GM12878 (cell line): ENCODE results near the gene ATF4. TPM values are rescaled to one million over a fixed set of nuclear protein-coding genes. Genes with fewer than 3 reads are reported as not detected.

Experiments used
- ATAC-seq: fragments of 200-7000 bp; cut with Tn5 transposase; 3 replicates; pipeline ENCODE4 v1.9.1; 2020; ENCODE audit warnings: mild to moderate bottlenecking, moderate library complexity
- BruUV-seq: library from RNA; stranded (reverse); fragments of 400-500 nt; replicated peaks from 2 replicates; lab custom pipeline; 2021; lab: Mats Ljungman, UMichigan
- CTCF ChIA-PET: fragments of 300-600 bp; sonication (Branson Sonifier 250); formaldehyde crosslinking; extraction: SDS; loops from one replicate; lab custom pipeline; 2021; ENCODE audit warnings: inconsistent platforms; lab: Yijun Ruan, JAX
- POLR2A ChIA-PET: fragments of 350-600 bp; formaldehyde crosslinking; extraction: SDS; loops from one replicate; lab custom pipeline; 2021; ENCODE audit warnings: inconsistent platforms; lab: Charles Lee
- RAD21 ChIA-PET: fragments of 300-600 bp; sonication (Branson Sonifier 250); formaldehyde crosslinking; loops from one replicate; lab custom pipeline; 2023; ENCODE audit warnings: antibody characterized with exemption; ENCODE audit not compliant: unreplicated experiment; lab: Charles Lee
- SMC1A ChIA-PET: fragments of 300-600 bp; sonication (Branson Sonifier 250); formaldehyde crosslinking; loops from one replicate; lab custom pipeline; 2023; ENCODE audit not compliant: unreplicated experiment, uncharacterized antibody; lab: Charles Lee
- DNase-seq: peaks from one replicate; pipeline ENCODE4 v3.0.0-alpha.2; 2011; ENCODE audit warnings: low read depth, low spot score
- FAIRE-seq: peaks from 3 replicates; lab custom pipeline; 2011; peaks lifted over from hg19 to GRCh38; lab: Jason Lieb, UNC
- H2AFZ ChIP-seq: 2 replicates; pipeline ENCODE4 v1.6.0; 2011; ENCODE audit warnings: low read depth, low read length, control low read depth; ENCODE audit not compliant: control insufficient read depth
- H3K27ac ChIP-seq: 2 replicates; pipeline ENCODE4 v1.5.1; 2011; ENCODE audit warnings: control low read depth; ENCODE audit not compliant: control insufficient read depth, insufficient read depth
- H3K27me3 ChIP-seq, 2 experiments: replicated peaks in 1 of 2; 2 replicates each; pipeline versions ENCODE4 v1.6.0 to v1.6.1; 2011; ENCODE audit warnings: low read length in 1 of 2; ENCODE audit not compliant: control insufficient read depth in 2 of 2, insufficient read depth in 2 of 2
- H3K36me3 ChIP-seq, 2 experiments: 2 replicates each; pipeline ENCODE4 v1.5.1; 2011; ENCODE audit warnings: low read length in 1 of 2; ENCODE audit not compliant: control insufficient read depth in 2 of 2, insufficient read depth in 2 of 2
- H3K4me1 ChIP-seq: 2 replicates; pipeline ENCODE4 v1.6.1; 2011; ENCODE audit warnings: mild to moderate bottlenecking, low read length, moderate library complexity, mixed read lengths; ENCODE audit not compliant: control insufficient read depth, insufficient read depth
- H3K4me2 ChIP-seq: 2 replicates; pipeline ENCODE4 v1.6.0; 2011; ENCODE audit warnings: control low read depth; ENCODE audit not compliant: control insufficient read depth, insufficient read depth
- H3K4me3 ChIP-seq: fragments of 200-600 bp; sonication (generic); 2 replicates; pipeline ENCODE4 v1.5.1; 2016
- H3K79me2 ChIP-seq: 2 replicates; pipeline ENCODE4 v1.6.0; 2011; ENCODE audit warnings: low read length; ENCODE audit not compliant: control insufficient read depth, insufficient read depth
- H3K9ac ChIP-seq: 2 replicates; pipeline ENCODE4 v1.8.0; 2011; ENCODE audit warnings: low read length, control low read depth, mixed read lengths; ENCODE audit not compliant: control insufficient read depth, insufficient read depth
- H3K9me3 ChIP-seq: replicated peaks from 3 replicates; pipeline ENCODE4 v1.5.1; 2011; ENCODE audit warnings: mild to moderate bottlenecking, low read length; ENCODE audit not compliant: control insufficient read depth, insufficient read depth
- H4K20me1 ChIP-seq: 2 replicates; pipeline ENCODE4 v1.6.0; 2011; ENCODE audit not compliant: control insufficient read depth, insufficient read depth
- BCL3 ChIP-seq: IDR thresholded peaks from 2 replicates; pipeline ENCODE4 v1.6.1; 2011; ENCODE audit warnings: borderline replicate concordance, low read depth, mild to moderate bottlenecking, moderate library complexity, low read length; ENCODE audit not compliant: insufficient read depth, poor library complexity, severe bottlenecking
- CTCF ChIP-seq, 3 experiments: IDR thresholded peaks in 2 of 3; conservative IDR thresholded peaks in 1 of 3; 2 replicates each; pipeline ENCODE4 v1.5.1; 2011; ENCODE audit warnings: low read depth in 3 of 3, low read length in 3 of 3, mild to moderate bottlenecking in 3 of 3, control low read depth in 2 of 3, moderate library complexity in 2 of 3, inconsistent platforms in 1 of 3, mixed read lengths in 1 of 3; ENCODE audit not compliant: control insufficient read depth in 2 of 3, insufficient read depth in 1 of 3; ENCODE audit errors: extremely low read depth in 1 of 3
- IKZF1 ChIP-seq: fragments of 450-650 bp; conservative IDR thresholded peaks from 2 replicates; pipeline ENCODE4 v1.6.1; 2017; ENCODE audit warnings: antibody characterized with exemption, mild to moderate bottlenecking
- RELA ChIP-seq: fragments of 450-650 bp; IDR thresholded peaks from 2 replicates; pipeline ENCODE4 v1.8.0; 2014; ENCODE audit warnings: borderline replicate concordance; ENCODE audit not compliant: partially characterized antibody
- SKIL ChIP-seq: fragments of 450-650 bp; IDR thresholded peaks from 2 replicates; pipeline ENCODE4 v1.6.1; 2017; ENCODE audit warnings: mild to moderate bottlenecking, low read depth, inconsistent platforms; ENCODE audit not compliant: poor library complexity, severe bottlenecking
- SMARCA5 ChIP-seq: fragments of 450-650 bp; IDR thresholded peaks from 2 replicates; pipeline ENCODE4 v1.6.1; 2017; ENCODE audit warnings: mild to moderate bottlenecking
- SMC3 ChIP-seq: IDR thresholded peaks from 2 replicates; pipeline ENCODE4 v1.6.1; 2011; ENCODE audit warnings: low read length, improper control_type of control experiment, borderline replicate concordance
- ZBTB33 ChIP-seq: fragments of 450-650 bp; IDR thresholded peaks from 2 replicates; pipeline ENCODE4 v1.6.1; 2017; ENCODE audit warnings: mild to moderate bottlenecking
- WGBS: methylation state at CpG from one replicate; pipeline ENCODE4 v1.1.6; 2016; ENCODE audit warnings: low lambda C conversion rate; ENCODE audit not compliant: insufficient replicate concordance, insufficient coverage; ENCODE audit errors: missing lambda C conversion rate; 5-methylcytosine and 5-hydroxymethylcytosine counted together
- in situ Hi-C: fragments of 300-500 bp; cut with MboI; formaldehyde crosslinking; loops from 9 replicates; pipeline ENCODE4 v1.14.3; 2018; ENCODE audit warnings: mixed read lengths
- intact Hi-C: fragments of 100-400 bp; cut with micrococcal nuclease; formaldehyde crosslinking; loops from one replicate; pipeline ENCODE4 v1.14.2; 2022; ENCODE audit not compliant: unreplicated experiment
- polyA plus RNA-seq, 11 experiments: library from polyadenylated mRNA; depleted of rRNA in 4 of 11; unstranded in 6 of 11; stranded (reverse) in 5 of 11; fragments of >200 nt; fragmentation: Nextera tagmentation in 4 of 11; fragmentation: Illumina TruSeq in 1 of 11; extraction: Ambion mirVana in 4 of 11; extraction: Trizol in 1 of 11; gene quantifications; 1 replicate in 1 of 11; 2 replicates in 10 of 11; pipeline versions ENCODE4 v1.2.1 to v1.2.3, GENCODE V29; 2011 to 2016; ENCODE audit warnings: inconsistent platforms in 2 of 11, missing spikeins in 2 of 11, low read depth in 1 of 11
- total RNA-seq, 4 experiments: library from RNA; depleted of rRNA in 3 of 4; stranded (reverse); fragments of >200 nt in 3 of 4; fragmentation: Illumina TruSeq in 1 of 4; extraction: Trizol in 1 of 4; gene quantifications; 2 replicates each; pipeline versions ENCODE4 v1.2.1 to v1.2.3, GENCODE V29; 2013 to 2021

Gene ATF4
- total and polyA plus RNA-seq, 10 of the 15 experiments (the other 5 are each of a cell fraction or from before 2014, with no cell fraction given): 88.3 to 605 (median 320) TPM

- ChIA-PET RAD21 (interaction anchor here (0.6 to 5.5 kb wide), 4 partner anchors 20 to 502 kb away, joined by 3 to 48 read pairs (median 5); no protein-coding TSS in a partner anchor), POLR2A (interaction anchor here (0.6 to 0.8 kb wide), 3 partner anchors 11 to 489 kb away, joined by 3 to 8 read pairs (median 3); no protein-coding TSS in a partner anchor), SMC1A (interaction anchor here (0.8 to 6.2 kb wide), 6 partner anchors 38 to 814 kb away, joined by 3 to 31 read pairs (median 3); no protein-coding TSS in a partner anchor), CTCF (interaction anchor here (0.7 to 17.8 kb wide), 19 partner anchors 8 to 914 kb away, joined by 3 to 372 read pairs (median 4); partner anchors contain the start of gene MIEF1)
- in situ Hi-C loops: loop anchor here (5.0 kb wide), 1 partner anchor 813 kb away; the partner anchor contains the start of gene ADSL
- no peak for FAIRE-seq
- peak overlapping the region; percentile 85 for H2AFZ ChIP-seq
- no peaks in the 10 kb centered on the region for H4K20me1 ChIP-seq
- intact Hi-C loops: loop anchor here (1.0 to 5.0 kb wide), 3 partner anchors 488 to 813 kb away; partner anchors contain the start of gene ADSL
- WGBS: 11% methylated on average over 41 of the region's 41 CpGs
- peak; percentile 39 for ATAC-seq
- BruUV-seq: no TSS peak
- no peaks in the 10 kb centered on the region for H3K9me3 ChIP-seq
- H3K4me2 ChIP-seq: no peak overlapping the region; the same call in 1 of the 2 replicates
- no peaks in the 10 kb centered on the region for H3K27me3 ChIP-seq
- peaks cover 28% of the 10 kb centered on the region for H3K79me2 ChIP-seq
- H3K36me3 ChIP-seq: peaks cover 0 to 5% of the 10 kb centered on the region in 2 experiments; a peak in 1 of 4 replicates
- DNase-seq: no peak
- H3K4me3 ChIP-seq: no peak overlapping the region
- H3K4me1 ChIP-seq: peaks cover 13% of the 10 kb centered on the region
- no peak overlapping the region for H3K9ac ChIP-seq
- no peak overlapping the region for H3K27ac ChIP-seq
- TF ChIP-seq SMARCA5 (peak; percentile 100), BCL3 (no peak), SMC3 (peak; percentile 64), ZBTB33 (0 out of 2 replicates have a peak, but pooled peaks have one; percentile 35), IKZF1 (0 out of 2 replicates have a peak, but pooled peaks have one; percentile 27), RELA (peak; percentile 34), CTCF (IDR thresholded peaks at IDR 0.05 in 2 of 3, conservative IDR thresholded peaks at IDR 0.05 in 1 of 3; ENCODE audit: control insufficient read depth in 2 of 3, extremely low read depth in 1 of 3, insufficient read depth in 1 of 3, low read depth in 3 of 3, low read length in 3 of 3) (peak; percentile 79 to 90 (median 84)), SKIL (no peak)
Measured at GRCh38 chr22:39534591-39535356, 14.4 kb downstream of the ATF4 start.
